CD14-positive monocyte (primary cell): ENCODE data around the gene ZFPM1. TPM values are rescaled to one million over a fixed set of nuclear protein-coding genes. Genes with fewer than 3 reads are reported as not detected.
"Not testable (repeated sequence)": the region's sequence is repeated elsewhere in the genome, so short reads cannot be mapped to it uniquely, and the experiment has no call there.

ENCODE experiments used
- DNase-seq, 3 donors: peaks; one replicate each; pipeline ENCODE4 v3.0.0-alpha.2; 2011 to 2022
- H2AFZ ChIP-seq: 2 replicates; pipeline ENCODE4 v1.6.0; 2012; ENCODE audit warnings: mild to moderate bottlenecking, low read depth, low read length, inconsistent platforms; ENCODE audit not compliant: insufficient read depth, poor library complexity, severe bottlenecking
- H3K27ac ChIP-seq, 2 donors: 1 replicate in 1 of 2; 2 replicates in 1 of 2; pipeline ENCODE4 v1.5.1; 2012 to 2013; ENCODE audit warnings: low read length in 2 of 2, control low read depth in 1 of 2, inconsistent platforms in 1 of 2, low read depth in 1 of 2, mild to moderate bottlenecking in 1 of 2
- H3K27me3 ChIP-seq, 2 donors: one replicate each; pipeline versions ENCODE4 v1.6.0 to v1.6.1; 2011 to 2013; ENCODE audit warnings: low read length in 2 of 2; ENCODE audit not compliant: control insufficient read depth in 2 of 2, insufficient read depth in 2 of 2
- H3K36me3 ChIP-seq, 2 donors: replicated peaks in 1 of 2; 1 replicate in 1 of 2; 2 replicates in 1 of 2; pipeline versions ENCODE4 v1.5.1 to v1.6.1; 2012 to 2013; ENCODE audit warnings: low read length in 2 of 2, control low read depth in 1 of 2, inconsistent platforms in 1 of 2, mild to moderate bottlenecking in 1 of 2; ENCODE audit not compliant: insufficient read depth in 2 of 2, control insufficient read depth in 1 of 2
- H3K4me1 ChIP-seq, 2 donors: 1 replicate in 1 of 2; 2 replicates in 1 of 2; pipeline versions ENCODE4 v1.5.1 to v1.6.1; 2012 to 2013; ENCODE audit warnings: low read length in 2 of 2, control low read depth in 1 of 2, inconsistent platforms in 1 of 2, mild to moderate bottlenecking in 1 of 2, moderate library complexity in 1 of 2; ENCODE audit not compliant: insufficient read depth in 2 of 2, control insufficient read depth in 1 of 2
- H3K4me2 ChIP-seq: replicated peaks from 2 replicates; pipeline ENCODE3; 2012; ENCODE audit warnings: low read length, moderate library complexity, mild to moderate bottlenecking; ENCODE audit not compliant: poor library complexity, severe bottlenecking; ENCODE audit errors: extremely low read depth
- H3K4me3 ChIP-seq, 3 experiments: fragments of 200-600 bp in 1 of 3; sonication (generic) in 1 of 3; replicated peaks in 1 of 3; 1 replicate in 2 of 3; 2 replicates in 1 of 3; pipeline ENCODE4 v1.5.1; 2011 to 2013; ENCODE audit warnings: low read length in 3 of 3, mild to moderate bottlenecking in 3 of 3, control low read depth in 2 of 3, low read depth in 2 of 3, inconsistent platforms in 1 of 3, moderate library complexity in 1 of 3
- H3K79me2 ChIP-seq: 2 replicates; pipeline ENCODE4 v1.6.0; 2012; ENCODE audit warnings: mild to moderate bottlenecking, control low read depth, inconsistent platforms, low read length, moderate library complexity; ENCODE audit not compliant: insufficient read depth
- H3K9ac ChIP-seq: 2 replicates; pipeline ENCODE4 v1.6.0; 2017; ENCODE audit warnings: low read length, mild to moderate bottlenecking; ENCODE audit not compliant: insufficient read depth, poor library complexity, severe bottlenecking
- H3K9me3 ChIP-seq, 2 donors: replicated peaks in 1 of 2; 1 replicate in 1 of 2; 2 replicates in 1 of 2; pipeline versions ENCODE4 v1.5.1 to v1.6.1; 2012 to 2013; ENCODE audit warnings: low read length in 2 of 2, control low read depth in 1 of 2; ENCODE audit not compliant: control insufficient read depth in 1 of 2, insufficient read depth in 1 of 2
- H4K20me1 ChIP-seq: 2 replicates; pipeline ENCODE4 v1.6.0; 2012; ENCODE audit warnings: mild to moderate bottlenecking, low read length, control low read depth, moderate library complexity; ENCODE audit not compliant: insufficient read depth
- H3K27ac Mint-ChIP-seq, 7 donors: one replicate each; pipeline ENCODE4 v1.8.0; 2020; ENCODE audit warnings: mild to moderate bottlenecking in 7 of 7, mixed read lengths in 7 of 7, moderate library complexity in 6 of 7, inconsistent platforms in 2 of 7
- H3K27me3 Mint-ChIP-seq, 3 donors: one replicate each; pipeline ENCODE4 v1.8.0; 2021 to 2022; ENCODE audit warnings: low read depth in 3 of 3, mild to moderate bottlenecking in 3 of 3, mixed read lengths in 3 of 3, moderate library complexity in 3 of 3, inconsistent platforms in 1 of 3
- H3K36me3 Mint-ChIP-seq, 2 donors: one replicate each; pipeline ENCODE4 v1.8.0; 2020; ENCODE audit warnings: mixed read lengths in 2 of 2, inconsistent platforms in 1 of 2, mild to moderate bottlenecking in 1 of 2
- H3K4me1 Mint-ChIP-seq: one replicate; pipeline ENCODE4 v1.8.0; 2020; ENCODE audit warnings: mild to moderate bottlenecking, mixed read lengths
- H3K4me3 Mint-ChIP-seq, 2 donors: one replicate each; pipeline ENCODE4 v1.8.0; 2020; ENCODE audit warnings: mild to moderate bottlenecking in 2 of 2, mixed read lengths in 2 of 2, moderate library complexity in 1 of 2
- H3K9me3 Mint-ChIP-seq, 7 donors: one replicate each; pipeline ENCODE4 v1.8.0; 2020 to 2022; ENCODE audit warnings: mixed read lengths in 7 of 7, mild to moderate bottlenecking in 6 of 7, moderate library complexity in 6 of 7, inconsistent platforms in 2 of 7
- CTCF ChIP-seq: fragments of 200-600 bp; IDR thresholded peaks from one replicate; pipeline ENCODE4 v1.8.0; 2022; ENCODE audit warnings: antibody characterized with exemption, mild to moderate bottlenecking
- WGBS: methylation state at CpG from one replicate; pipeline ENCODE4 v1.1.5; 2013; ENCODE audit warnings: missing lambda C conversion rate; ENCODE audit not compliant: insufficient coverage; 5-methylcytosine and 5-hydroxymethylcytosine counted together
- intact Hi-C, 2 donors: fragments of 100-400 bp; cut with micrococcal nuclease; formaldehyde crosslinking; loops; one replicate each; pipeline versions ENCODE4 v1.15.0 to v1.15.1; 2023
- polyA plus RNA-seq, 3 donors: library from polyadenylated mRNA; depleted of rRNA in 1 of 3; unstranded in 2 of 3; stranded (reverse) in 1 of 3; fragments of 300-500 nt in 2 of 3; fragments of >200 nt in 1 of 3; fragmentation: Illumina TruSeq in 2 of 3; gene quantifications; 1 replicate in 2 of 3; 2 replicates in 1 of 3; pipeline ENCODE4 v1.2.3, GENCODE V29; 2012 to 2021

The ZFPM1 gene
- polyA plus RNA-seq, 3 donors, result 0.04 to 0.19 (median 0.12) TPM

GRCh38 chr16:88468275-88469129 is 15.4 kb downstream of the ZFPM1 start:
- intact Hi-C loops, result no loop called here
- Histone ChIP-seq H3K4me1 (peaks cover 0 to 6% of the 10 kb centered on the region in 2 donors), H3K27me3 (no peaks in the 10 kb centered on the region), H4K20me1 (no peaks in the 10 kb centered on the region), H3K27ac (no peak overlapping the region), H3K4me3 (no peak overlapping the region), H3K79me2 (no peaks in the 10 kb centered on the region), H3K9ac (no peak overlapping the region), H2AFZ (no peak overlapping the region), H3K36me3 (no peaks in the 10 kb centered on the region), H3K9me3 (no peaks in the 10 kb centered on the region), H3K4me2 (no peak overlapping the region)
- Mint-ChIP-seq H3K4me1 (peaks cover 10% of the 10 kb centered on the region), H3K27me3 (peaks cover 1 to 11% (median 7%) of the 10 kb centered on the region in 3 donors), H3K9me3 (no peaks in the 10 kb centered on the region), H3K4me3 (no peak overlapping the region), H3K36me3 (no peaks in the 10 kb centered on the region), H3K27ac (no peak overlapping the region)
- no peak for DNase-seq
- TF ChIP-seq CTCF, result no peak
- 89% methylated on average over 15 of the region's 20 CpGs for WGBS

GRCh38 chr16:88469615-88470395 is 16.7 kb downstream of the ZFPM1 start:
- H3K4me3 ChIP-seq, result no peak overlapping the region
- Mint-ChIP-seq H3K4me1 (peaks cover 10% of the 10 kb centered on the region), H3K9me3 (no peaks in the 10 kb centered on the region), H3K36me3 (no peaks in the 10 kb centered on the region), H3K4me3 (no peak overlapping the region), H3K27ac (no peak overlapping the region), H3K27me3 (peaks cover 1 to 11% (median 7%) of the 10 kb centered on the region in 3 donors)
- H3K27me3 ChIP-seq, result no peaks in the 10 kb centered on the region
- no peak for DNase-seq
- H3K4me2 ChIP-seq, result no peak overlapping the region
- TF ChIP-seq CTCF, result no peak
- peaks cover 0 to 6% of the 10 kb centered on the region in 2 donors for H3K4me1 ChIP-seq
- H3K27ac ChIP-seq, result no peak overlapping the region
- H3K9ac ChIP-seq, result no peak overlapping the region
- H2AFZ ChIP-seq, result no peak overlapping the region
- no peaks in the 10 kb centered on the region for H3K36me3 ChIP-seq
- H4K20me1 ChIP-seq, result no peaks in the 10 kb centered on the region
- 90% methylated on average over 11 of the region's 19 CpGs for WGBS
- H3K9me3 ChIP-seq, result no peaks in the 10 kb centered on the region
- intact Hi-C loops, result no loop called here
- H3K79me2 ChIP-seq, result no peaks in the 10 kb centered on the region

GRCh38 chr16:88470396-88470680 is 17.3 kb downstream of the ZFPM1 start:
- H3K9me3 Mint-ChIP-seq, H3K27ac Mint-ChIP-seq, DNase-seq, H3K36me3 Mint-ChIP-seq, H3K4me3 Mint-ChIP-seq, H2AFZ ChIP-seq, H3K36me3 ChIP-seq, H3K4me1 ChIP-seq, intact Hi-C loops, H3K9ac ChIP-seq, H3K9me3 ChIP-seq, H3K4me1 Mint-ChIP-seq, H3K27me3 ChIP-seq, H3K27ac ChIP-seq, H3K4me3 ChIP-seq, H4K20me1 ChIP-seq, H3K4me2 ChIP-seq, H3K79me2 ChIP-seq: not testable (repeated sequence)
- 82% methylated on average over 2 of the region's 13 CpGs for WGBS
- H3K27me3 Mint-ChIP-seq, result peaks cover 1 to 11% (median 5%) of the 10 kb centered on the region in 3 donors
